K562 (cell line): Measurements from ENCODE around the gene VIPR2. TPM values are rescaled to one million over a fixed set of nuclear protein-coding genes. Genes with fewer than 3 reads are reported as not detected.

Source experiments
- CBFA2T2 ChIP-seq: fragments of 450-650 bp; conservative IDR thresholded peaks from 2 replicates; pipeline ENCODE4 v1.6.1; 2017; ENCODE audit warnings: mild to moderate bottlenecking
- E2F6 ChIP-seq, 2 experiments: IDR thresholded peaks; 2 replicates each; pipeline ENCODE4 v1.6.1; 2011; ENCODE audit warnings: borderline replicate concordance in 1 of 2, control low read depth in 1 of 2, low read depth in 1 of 2, low read length in 1 of 2, mild to moderate bottlenecking in 1 of 2, mixed read lengths in 1 of 2, moderate library complexity in 1 of 2; ENCODE audit not compliant: insufficient read depth in 1 of 2, insufficient read length in 1 of 2, poor library complexity in 1 of 2, severe bottlenecking in 1 of 2; ENCODE audit errors: extremely low read depth in 1 of 2
- THRB ChIP-seq: fragments of 450-650 bp; formaldehyde crosslinking; conservative IDR thresholded peaks from 2 replicates; pipeline ENCODE4 v1.4.0; 2022; ENCODE audit warnings: mild to moderate bottlenecking, missing genetic modification characterization
- UBTF ChIP-seq, 2 experiments: IDR thresholded peaks; 2 replicates each; pipeline ENCODE4 v1.6.1; 2012; ENCODE audit warnings: improper control_type of control experiment in 2 of 2, low read depth in 2 of 2, low read length in 2 of 2, borderline replicate concordance in 1 of 2
- YY1 ChIP-seq, 3 experiments: IDR thresholded peaks; 2 replicates each; pipeline ENCODE4 v1.6.1; 2011; ENCODE audit warnings: low read length in 2 of 3, mild to moderate bottlenecking in 2 of 3, moderate library complexity in 2 of 3, borderline replicate concordance in 1 of 3, control low read depth in 1 of 3, low read depth in 1 of 3; ENCODE audit not compliant: insufficient read depth in 3 of 3, insufficient replicate concordance in 2 of 3, control insufficient read depth in 1 of 3, insufficient read length in 1 of 3; ENCODE audit errors: extremely low read depth in 1 of 3
- polyA plus RNA-seq, 8 experiments: library from polyadenylated mRNA; depleted of rRNA in 4 of 8; stranded (reverse) in 5 of 8; unstranded in 3 of 8; fragments of >200 nt; fragmentation: Nextera tagmentation in 2 of 8; fragmentation: Illumina TruSeq in 1 of 8; extraction: Ambion mirVana in 2 of 8; extraction: Trizol in 1 of 8; gene quantifications; 2 replicates each; pipeline versions ENCODE4 v1.2.1 to v1.2.3, GENCODE V29; 2011 to 2014; ENCODE audit warnings: inconsistent platforms in 1 of 8, missing spikeins in 1 of 8
- total RNA-seq, 7 experiments: library from RNA; depleted of rRNA in 6 of 7; stranded (reverse); fragments of >200 nt in 6 of 7; fragmentation: Illumina TruSeq in 2 of 7; extraction: Trizol in 2 of 7; gene quantifications; 2 replicates each; pipeline versions ENCODE4 v1.2.1 to v1.2.3, GENCODE V29; 2011 to 2021; ENCODE audit warnings: low replicate concordance in 1 of 7

Gene VIPR2
- total and polyA plus RNA-seq, 9 of the 15 experiments (the other 6 are each of a cell fraction or from before 2014, with no cell fraction given), result 0.04 TPM; not detected in 8

- TF ChIP-seq THRB (CRISPR knock-in tag), result no peak
- TF ChIP-seq YY1 (IDR thresholded peaks at IDR 0.05; ENCODE audit: borderline replicate concordance in 1 of 3, control insufficient read depth in 1 of 3, extremely low read depth in 1 of 3, insufficient read depth in 3 of 3, insufficient read length in 1 of 3, insufficient replicate concordance in 2 of 3, low read depth in 1 of 3, low read length in 2 of 3), result no peak
- no peak for TF ChIP-seq E2F6 (IDR thresholded peaks at IDR 0.05; ENCODE audit: borderline replicate concordance in 1 of 2, extremely low read depth in 1 of 2, insufficient read depth in 1 of 2, insufficient read length in 1 of 2, low read depth in 1 of 2, low read length in 1 of 2, poor library complexity in 1 of 2, severe bottlenecking in 1 of 2)
- TF ChIP-seq CBFA2T2, result no peak
- TF ChIP-seq UBTF (IDR thresholded peaks at IDR 0.05; ENCODE audit: borderline replicate concordance in 1 of 2, low read depth in 2 of 2, low read length in 2 of 2), result no peak
Observed at GRCh38 chr7:159143780-159144757, 598 bp downstream of the VIPR2 start (continued).
